Endothelial cell of umbilical vein (primary cell): Measurements from ENCODE around the gene ST6GALNAC6. TPM values are rescaled to one million over a fixed set of nuclear protein-coding genes. Genes with fewer than 3 reads are reported as not detected.

Source experiments
- BruUV-seq: library from RNA; stranded (reverse); fragments of 400-500 nt; replicated peaks from 2 replicates; lab custom pipeline; 2021; lab: Mats Ljungman, UMichigan
- CTCF ChIA-PET: fragments of 300-600, 350-600 bp; sonication (Branson Sonifier 250); formaldehyde crosslinking; loops from one replicate; lab custom pipeline; 2021; ENCODE audit warnings: antibody characterized with exemption, inconsistent platforms; lab: Charles Lee
- POLR2A ChIA-PET: fragments of 300-600, 350-600 bp; sonication (Branson Sonifier 250); formaldehyde crosslinking; loops from one replicate; lab custom pipeline; 2021; ENCODE audit warnings: antibody characterized with exemption, inconsistent platforms; lab: Charles Lee
- DNase-seq: peaks from one replicate; pipeline ENCODE4 v3.0.0-alpha.2; 2011; ENCODE audit warnings: low read depth, low spot score
- FAIRE-seq: peaks from 2 replicates; lab custom pipeline; 2011; peaks lifted over from hg19 to GRCh38; lab: Jason Lieb, UNC
- H2AFZ ChIP-seq: 2 replicates; pipeline ENCODE4 v1.6.0; 2012; ENCODE audit warnings: low read depth, low read length, control low read depth, inconsistent platforms
- H3K27ac ChIP-seq: 2 replicates; pipeline ENCODE4 v1.5.1; 2011; ENCODE audit warnings: low read depth, mild to moderate bottlenecking, control low read depth, low read length, moderate library complexity; ENCODE audit not compliant: insufficient read depth
- H3K27me3 ChIP-seq, 2 experiments: 2 replicates each; pipeline versions ENCODE4 v1.6.0 to v1.6.1; 2011; ENCODE audit warnings: low read length in 2 of 2, mixed read lengths in 1 of 2; ENCODE audit not compliant: control insufficient read depth in 2 of 2, insufficient read depth in 2 of 2
- H3K36me3 ChIP-seq, 2 experiments: 2 replicates in 1 of 2; 3 replicates in 1 of 2; pipeline ENCODE4 v1.5.1; 2011; ENCODE audit warnings: low read length in 2 of 2, mild to moderate bottlenecking in 1 of 2, moderate library complexity in 1 of 2; ENCODE audit not compliant: control insufficient read depth in 2 of 2, insufficient read depth in 2 of 2; ENCODE audit errors: extremely low read depth in 1 of 2
- H3K4me1 ChIP-seq: 3 replicates; pipeline ENCODE4 v1.5.1; 2011; ENCODE audit warnings: mild to moderate bottlenecking, low read length; ENCODE audit not compliant: control insufficient read depth, insufficient read depth; ENCODE audit errors: extremely low read depth
- H3K4me2 ChIP-seq: 2 replicates; pipeline ENCODE4 v1.6.1; 2011; ENCODE audit warnings: low read length, control low read depth, mixed read lengths; ENCODE audit not compliant: insufficient read depth
- H3K4me3 ChIP-seq, 3 experiments: fragments of 200-600 bp in 1 of 3; sonication (generic), shearing (Covaris generic) in 1 of 3; replicated peaks in 1 of 3; 2 replicates each; pipeline ENCODE4 v1.5.1; 2011 to 2016; ENCODE audit warnings: control low read depth in 3 of 3, low read length in 3 of 3, mild to moderate bottlenecking in 2 of 3, inconsistent platforms in 1 of 3, low read depth in 1 of 3, moderate library complexity in 1 of 3; ENCODE audit not compliant: insufficient read depth in 1 of 3
- H3K79me2 ChIP-seq: 2 replicates; pipeline ENCODE4 v1.6.0; 2012; ENCODE audit warnings: low read length, inconsistent platforms; ENCODE audit not compliant: control insufficient read depth, insufficient read depth
- H3K9ac ChIP-seq: replicated peaks from 2 replicates; pipeline ENCODE3; 2011; ENCODE audit warnings: low read length, control low read depth; ENCODE audit not compliant: insufficient read depth; ENCODE audit errors: extremely low read depth
- H3K9me1 ChIP-seq: replicated peaks from 3 replicates; pipeline ENCODE4 v1.6.0; 2011; ENCODE audit warnings: mild to moderate bottlenecking, low read length; ENCODE audit not compliant: control insufficient read depth, insufficient read depth; ENCODE audit errors: extremely low read depth
- H3K9me3 ChIP-seq: replicated peaks from 2 replicates; pipeline ENCODE4 v1.5.1; 2012; ENCODE audit warnings: low read length, inconsistent platforms; ENCODE audit not compliant: control insufficient read depth, insufficient read depth
- H4K20me1 ChIP-seq: replicated peaks from 2 replicates; pipeline ENCODE3; 2011; ENCODE audit warnings: mild to moderate bottlenecking, low read length; ENCODE audit not compliant: control insufficient read depth, insufficient read depth; ENCODE audit errors: extremely low read depth
- CTCF ChIP-seq, 2 donors: IDR thresholded peaks; 1 replicate in 1 of 2; 2 replicates in 1 of 2; pipeline ENCODE4 v1.5.1; 2011; ENCODE audit warnings: low read length in 2 of 2, mild to moderate bottlenecking in 2 of 2, moderate library complexity in 2 of 2, control low read depth in 1 of 2, inconsistent platforms in 1 of 2, low read depth in 1 of 2; ENCODE audit not compliant: insufficient read depth in 1 of 2; ENCODE audit errors: extremely low read depth in 1 of 2
- EZH2 ChIP-seq: IDR thresholded peaks from 2 replicates; pipeline ENCODE4 v1.6.1; 2012; ENCODE audit warnings: borderline replicate concordance, low read depth, mild to moderate bottlenecking, moderate library complexity, low read length, inconsistent platforms; ENCODE audit not compliant: severe bottlenecking
- FOS ChIP-seq: IDR thresholded peaks from 2 replicates; pipeline ENCODE4 v1.6.1; 2011; ENCODE audit warnings: mild to moderate bottlenecking, low read length, moderate library complexity, borderline replicate concordance; ENCODE audit not compliant: insufficient read depth
- GATA2 ChIP-seq: IDR thresholded peaks from 2 replicates; pipeline ENCODE4 v1.7.0; 2011; ENCODE audit warnings: low read depth, mild to moderate bottlenecking, moderate library complexity, mixed read lengths, low read length; ENCODE audit not compliant: insufficient read length, insufficient read depth
- JUN ChIP-seq: IDR thresholded peaks from 2 replicates; pipeline ENCODE4 v1.6.1; 2011; ENCODE audit warnings: borderline replicate concordance, low read depth; ENCODE audit not compliant: insufficient read length, insufficient read depth
- MAX ChIP-seq: IDR thresholded peaks from 2 replicates; pipeline ENCODE4 v1.6.1; 2011; ENCODE audit not compliant: insufficient read depth, insufficient read length
- MYC ChIP-seq: IDR thresholded peaks from one replicate; pipeline ENCODE4 v1.6.1; 2011; ENCODE audit warnings: mild to moderate bottlenecking, low read depth, low read length
- POLR2A ChIP-seq: IDR thresholded peaks from 2 replicates; pipeline ENCODE4 v1.6.1; 2012; ENCODE audit warnings: low read depth, mild to moderate bottlenecking, control low read depth, low read length
- POLR2AphosphoS5 ChIP-seq: IDR thresholded peaks from 2 replicates; pipeline ENCODE4 v1.6.1; 2012; ENCODE audit warnings: low read depth, mild to moderate bottlenecking, control low read depth, low read length, moderate library complexity; ENCODE audit not compliant: insufficient read depth
- dilution Hi-C: fragments of 300-500 bp; cut with MboI; formaldehyde crosslinking; loops from one replicate; pipeline ENCODE4 v1.15.0; 2019; ENCODE audit warnings: low sequenced_read_pairs; ENCODE audit not compliant: extremely low pct_ligation_motif_present
- intact Hi-C: fragments of 100-400 bp; cut with micrococcal nuclease; formaldehyde crosslinking; loops from one replicate; pipeline ENCODE4 v1.10.0; 2022
- polyA plus RNA-seq, 4 experiments: library from polyadenylated mRNA; depleted of rRNA in 3 of 4; stranded (reverse) in 3 of 4; unstranded in 1 of 4; fragments of >200 nt; gene quantifications; 2 replicates each; pipeline versions ENCODE4 v1.2.1 to v1.2.3, GENCODE V29; 2011 to 2012; ENCODE audit warnings: missing spikeins in 1 of 4
- total RNA-seq: library from RNA; stranded (reverse); gene quantifications from 2 replicates; pipeline ENCODE4 v1.2.3, GENCODE V29; 2021

The ST6GALNAC6 gene
- total and polyA plus RNA-seq, 2 donors (not counting 3 experiments of a cell fraction or from before 2014, with no cell fraction given): 43.0 to 78.9 TPM

GRCh38 chr9:127873223-127873691, 26.1 kb downstream of the ST6GALNAC6 start:
- peaks cover 17% of the 10 kb centered on the region for H3K4me1 ChIP-seq
- H3K9me3 ChIP-seq: no peaks in the 10 kb centered on the region
- no peaks in the 10 kb centered on the region for H3K9me1 ChIP-seq
- no peak overlapping the region for H3K4me2 ChIP-seq
- DNase-seq (no peak), FAIRE-seq (no peak)
- peaks cover 18% of the 10 kb centered on the region for H3K79me2 ChIP-seq
- no peak overlapping the region for H3K27ac ChIP-seq
- ChIA-PET POLR2A (interaction anchor here (0.6 kb wide), 1 partner anchor 44 kb away, joined by 3 read pairs; the partner anchor contains the start of gene ST6GALNAC4), CTCF (interaction anchor here (0.6 to 1.2 kb wide), 4 partner anchors 10 to 391 kb away, joined by 3 to 6 read pairs (median 3); no protein-coding TSS in a partner anchor)
- BruUV-seq: no TSS peak
- no peak overlapping the region for H3K4me3 ChIP-seq
- no peaks in the 10 kb centered on the region for H4K20me1 ChIP-seq
- H3K27me3 ChIP-seq: no peaks in the 10 kb centered on the region
- dilution Hi-C loops (no loop called here), intact Hi-C loops (no loop called here)
- H2AFZ ChIP-seq: no peak overlapping the region
- TF ChIP-seq MAX (no peak), MYC (no peak), EZH2 (no peak), POLR2AphosphoS5 (no peak), CTCF (IDR thresholded peaks at IDR 0.05; ENCODE audit: extremely low read depth in 1 of 2, insufficient read depth in 1 of 2, low read depth in 1 of 2, low read length in 2 of 2) (no peak), GATA2 (no peak), FOS (no peak), JUN (no peak), POLR2A (no peak)
- no peak overlapping the region for H3K9ac ChIP-seq
- H3K36me3 ChIP-seq: peaks cover 0 to 20% of the 10 kb centered on the region in 2 experiments
